Progenitor cell of endocrine pancreas (in vitro differentiated cells): ENCODE measurements around the gene GARIN3. TPM values are rescaled to one million over a fixed set of nuclear protein-coding genes. Genes with fewer than 3 reads are reported as not detected.

Experiments used
- DNase-seq: peaks from one replicate; pipeline ENCODE4 v3.0.0; 2021; ENCODE audit warnings: low spot score; ENCODE audit not compliant: unreplicated experiment
- H3K27ac Mint-ChIP-seq: 2 replicates; pipeline ENCODE4 v1.8.0; 2021; ENCODE audit warnings: mild to moderate bottlenecking, moderate library complexity, mixed read lengths
- H3K27me3 Mint-ChIP-seq: 2 replicates; pipeline ENCODE4 v1.8.0; 2021; ENCODE audit warnings: mixed read lengths
- H3K36me3 Mint-ChIP-seq: 2 replicates; pipeline ENCODE4 v1.8.0; 2022; ENCODE audit warnings: mixed read lengths; ENCODE audit not compliant: insufficient read depth
- H3K4me1 Mint-ChIP-seq: 2 replicates; pipeline ENCODE4 v1.8.0; 2021; ENCODE audit warnings: low read depth, mixed read lengths
- H3K4me3 Mint-ChIP-seq: 2 replicates; pipeline ENCODE4 v1.8.0; 2021; ENCODE audit warnings: low read depth, mild to moderate bottlenecking, moderate library complexity, mixed read lengths
- H3K9me3 Mint-ChIP-seq: 2 replicates; pipeline ENCODE4 v1.8.0; 2021; ENCODE audit warnings: low read depth, mixed read lengths
- CTCF ChIP-seq: fragments of 200-600 bp; sonication (generic); IDR thresholded peaks from one replicate; pipeline ENCODE4 v1.5.0; 2021; ENCODE audit warnings: antibody characterized with exemption, mild to moderate bottlenecking; ENCODE audit not compliant: unreplicated experiment
- total RNA-seq: library from RNA; stranded (reverse); gene quantifications from 2 replicates; pipeline ENCODE4 v1.2.1, GENCODE V29; 2021

The GARIN3 gene
- total RNA-seq, 1 donor from 2014 or later: not detected

GRCh38 chr5:157184117-157184670, 18.1 kb upstream of the GARIN3 start:
- H3K27me3 Mint-ChIP-seq: peaks cover 13% of the 10 kb centered on the region

GRCh38 chr5:157182143-157182757, 16.2 kb upstream of the GARIN3 start:
- H3K9me3 Mint-ChIP-seq: no peaks in the 10 kb centered on the region
- peaks cover 17% of the 10 kb centered on the region for H3K27me3 Mint-ChIP-seq
- no peak for TF ChIP-seq CTCF
- DNase-seq: no peak
- H3K4me1 Mint-ChIP-seq: no peaks in the 10 kb centered on the region
- no peak overlapping the region for H3K27ac Mint-ChIP-seq
- H3K36me3 Mint-ChIP-seq: no peaks in the 10 kb centered on the region
- no peak overlapping the region for H3K4me3 Mint-ChIP-seq

More at GRCh38 chr5:157184117-157184670, 18.1 kb upstream of the GARIN3 start:
- no peak overlapping the region for H3K4me3 Mint-ChIP-seq
- H3K27ac Mint-ChIP-seq: no peak overlapping the region
- no peak for TF ChIP-seq CTCF
- no peaks in the 10 kb centered on the region for H3K36me3 Mint-ChIP-seq
- no peaks in the 10 kb centered on the region for H3K4me1 Mint-ChIP-seq
- no peaks in the 10 kb centered on the region for H3K9me3 Mint-ChIP-seq
- DNase-seq: no peak

- Mint-ChIP-seq H3K9me3 (no peaks in the 10 kb centered on the region), H3K4me1 (no peaks in the 10 kb centered on the region), H3K27ac (no peak within 1 kb of the TSS), H3K27me3 (peaks cover 11% of the 10 kb centered on the region), H3K36me3 (no peaks in the 10 kb centered on the region), H3K4me3 (no peak within 1 kb of the TSS)
- no peak for TF ChIP-seq CTCF
- DNase-seq: no peak
Observed at GRCh38 chr5:157180374-157181264, 14.6 kb upstream of the GARIN3 start, which contains the start of gene ITK. ITK (plus strand) TSS chr5:157180840; CDS start chr5:157180978, 138 bp downstream.

- Mint-ChIP-seq H3K9me3 (no peaks in the 10 kb centered on the region), H3K27ac (no peak overlapping the region), H3K4me1 (no peaks in the 10 kb centered on the region), H3K4me3 (no peak overlapping the region), H3K36me3 (no peaks in the 10 kb centered on the region), H3K27me3 (peaks cover 11% of the 10 kb centered on the region)
- DNase-seq: no peak
- TF ChIP-seq CTCF: no peak
Observed at GRCh38 chr5:157178966-157179365, 12.9 kb upstream of the GARIN3 start.

- Mint-ChIP-seq H3K36me3 (no peaks in the 10 kb centered on the region), H3K9me3 (no peaks in the 10 kb centered on the region), H3K4me3 (no peak overlapping the region), H3K4me1 (no peaks in the 10 kb centered on the region), H3K27me3 (peaks cover 11% of the 10 kb centered on the region), H3K27ac (no peak overlapping the region)
- TF ChIP-seq CTCF: no peak
- no peak for DNase-seq
Observed at GRCh38 chr5:157177953-157178352, 11.9 kb upstream of the GARIN3 start.
